ENCODE data around the gene LDLRAD3.

LDLRAD3 gene

DNA sequence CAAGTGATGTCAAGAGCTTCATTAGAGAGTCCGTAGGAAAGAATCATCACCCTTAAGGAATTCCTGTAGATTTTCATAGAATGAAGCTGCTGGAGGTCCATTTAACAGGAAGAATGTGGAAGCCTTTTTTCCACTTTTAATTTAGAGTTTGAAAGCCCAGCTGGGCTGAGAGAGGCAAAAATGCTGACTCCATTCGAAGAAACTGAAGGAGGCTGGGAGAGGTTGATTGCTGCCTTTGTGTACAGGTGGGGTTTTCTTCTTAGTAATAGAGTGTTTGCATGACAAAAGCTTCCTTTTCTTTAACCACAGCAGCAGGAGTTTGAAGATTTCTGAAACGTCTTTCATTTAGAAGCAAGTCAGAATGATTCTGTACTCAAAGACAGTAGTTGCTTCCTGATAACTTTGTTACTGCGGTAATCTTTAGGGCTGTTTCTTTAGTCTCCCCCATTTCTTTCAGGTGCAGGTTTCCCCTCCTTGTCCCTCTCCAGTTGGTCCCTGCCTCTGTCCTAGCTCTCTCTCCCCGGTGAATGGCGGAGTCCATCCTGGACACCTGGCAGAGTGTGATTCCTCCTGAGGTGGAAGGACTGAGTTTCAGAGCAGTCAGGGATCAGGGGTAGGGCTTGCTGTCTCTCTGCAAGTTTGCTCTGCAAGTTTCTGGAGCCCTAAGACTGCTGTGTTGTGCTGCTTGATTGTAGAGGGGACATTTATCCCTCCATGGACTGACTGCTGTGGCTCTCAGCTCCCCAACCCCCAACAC is 166.2 kb downstream of the LDLRAD3 start:
- Histone ChIP-seq H3K4me3 (ENCODE audit: low read depth in 1 of 2, low read length in 2 of 2) (no peak overlapping the region), H3K9me3 (ENCODE audit: insufficient read depth, low read length, severe bottlenecking) (no peaks in the 10 kb centered on the region), H3K9ac (ENCODE audit: low read depth, low read length) (no peak overlapping the region), H2AFZ (ENCODE audit: low read depth, low read length) (no peak overlapping the region), H3K79me2 (ENCODE audit: insufficient read depth, low read length) (no peaks in the 10 kb centered on the region), H3K4me2 (ENCODE audit: insufficient read depth, low read length) (no peak overlapping the region), H3K36me3 (ENCODE audit: insufficient read depth, low read length) (no peaks in the 10 kb centered on the region), H3K4me1 (ENCODE audit: insufficient read depth, low read length) (no peaks in the 10 kb centered on the region), H3K27ac (ENCODE audit: low read length) (no peak overlapping the region), H3K27me3 (ENCODE audit: insufficient read depth, low read length, poor library complexity) (peaks cover 2% of the 10 kb centered on the region), H4K20me1 (ENCODE audit: insufficient read depth, low read length) (no peaks in the 10 kb centered on the region)
- ATAC-seq (ENCODE audit: insufficient read depth, low read depth) (no peak), DNase-seq (no peak)
- TF ChIP-seq EZH2 (IDR thresholded peaks at IDR 0.05; ENCODE audit: borderline replicate concordance, low read depth, low read length, severe bottlenecking): no peak

DNA sequence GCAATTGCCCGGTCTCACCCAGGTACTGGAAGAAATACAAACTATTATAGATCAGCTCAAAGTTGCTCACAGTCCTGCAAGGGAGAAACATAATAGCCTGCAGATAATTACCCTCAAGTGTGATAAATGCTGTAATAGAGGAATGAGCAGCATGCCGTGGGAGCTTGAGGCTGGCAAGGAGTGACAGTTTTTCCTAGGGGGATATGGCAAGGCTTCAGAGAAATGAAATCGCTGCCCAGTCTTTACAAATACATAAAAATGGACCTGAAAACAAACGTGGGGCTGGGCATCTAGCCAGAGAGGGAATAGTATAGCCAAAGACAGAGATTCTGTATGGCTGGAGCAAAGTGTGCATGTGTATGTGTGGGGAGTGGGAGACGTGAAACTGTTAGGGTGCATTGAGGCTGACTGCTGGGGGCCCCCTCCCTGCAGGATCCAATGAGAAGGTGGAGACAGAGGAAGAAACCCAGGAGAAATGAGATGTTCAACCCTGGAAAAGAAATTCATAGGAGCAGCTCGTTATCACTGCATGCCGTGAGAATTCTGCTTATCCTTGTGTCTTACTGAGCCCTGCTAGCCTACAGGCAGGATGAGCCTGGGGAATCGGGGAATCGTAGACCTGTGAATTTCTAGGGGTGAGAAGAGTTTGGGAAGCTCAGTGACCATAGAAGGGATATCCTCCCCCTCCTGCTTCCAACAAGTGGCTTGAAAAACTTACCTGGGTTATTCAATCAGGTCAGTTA is 167.0 kb downstream of the LDLRAD3 start:
- Histone ChIP-seq H3K27me3 (ENCODE audit: insufficient read depth, low read length, poor library complexity) (peaks cover 2% of the 10 kb centered on the region), H3K36me3 (ENCODE audit: insufficient read depth, low read length) (no peaks in the 10 kb centered on the region), H3K27ac (ENCODE audit: low read length) (no peak overlapping the region), H3K9ac (ENCODE audit: low read depth, low read length) (no peak overlapping the region), H3K4me1 (ENCODE audit: insufficient read depth, low read length) (no peaks in the 10 kb centered on the region), H3K79me2 (ENCODE audit: insufficient read depth, low read length) (no peaks in the 10 kb centered on the region), H4K20me1 (ENCODE audit: insufficient read depth, low read length) (no peaks in the 10 kb centered on the region), H3K9me3 (ENCODE audit: insufficient read depth, low read length, severe bottlenecking) (no peaks in the 10 kb centered on the region), H2AFZ (ENCODE audit: low read depth, low read length) (no peak overlapping the region), H3K4me2 (ENCODE audit: insufficient read depth, low read length) (no peak overlapping the region), H3K4me3 (ENCODE audit: low read depth in 1 of 2, low read length in 2 of 2) (no peak overlapping the region)
- ATAC-seq (ENCODE audit: insufficient read depth, low read depth) (no peak), DNase-seq (no peak)
- TF ChIP-seq, protein P1, sequence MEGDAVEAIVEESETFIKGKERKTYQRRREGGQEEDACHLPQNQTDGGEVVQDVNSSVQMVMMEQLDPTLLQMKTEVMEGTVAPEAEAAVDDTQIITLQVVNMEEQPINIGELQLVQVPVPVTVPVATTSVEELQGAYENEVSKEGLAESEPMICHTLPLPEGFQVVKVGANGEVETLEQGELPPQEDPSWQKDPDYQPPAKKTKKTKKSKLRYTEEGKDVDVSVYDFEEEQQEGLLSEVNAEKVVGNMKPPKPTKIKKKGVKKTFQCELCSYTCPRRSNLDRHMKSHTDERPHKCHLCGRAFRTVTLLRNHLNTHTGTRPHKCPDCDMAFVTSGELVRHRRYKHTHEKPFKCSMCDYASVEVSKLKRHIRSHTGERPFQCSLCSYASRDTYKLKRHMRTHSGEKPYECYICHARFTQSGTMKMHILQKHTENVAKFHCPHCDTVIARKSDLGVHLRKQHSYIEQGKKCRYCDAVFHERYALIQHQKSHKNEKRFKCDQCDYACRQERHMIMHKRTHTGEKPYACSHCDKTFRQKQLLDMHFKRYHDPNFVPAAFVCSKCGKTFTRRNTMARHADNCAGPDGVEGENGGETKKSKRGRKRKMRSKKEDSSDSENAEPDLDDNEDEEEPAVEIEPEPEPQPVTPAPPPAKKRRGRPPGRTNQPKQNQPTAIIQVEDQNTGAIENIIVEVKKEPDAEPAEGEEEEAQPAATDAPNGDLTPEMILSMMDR (IDR thresholded peaks at IDR 0.05; ENCODE audit: borderline replicate concordance, extremely low read depth, low read length, poor library complexity, severe bottlenecking): no peak
- no peak for TF ChIP-seq EZH2 (IDR thresholded peaks at IDR 0.05; ENCODE audit: borderline replicate concordance, low read depth, low read length, severe bottlenecking)

DNA sequence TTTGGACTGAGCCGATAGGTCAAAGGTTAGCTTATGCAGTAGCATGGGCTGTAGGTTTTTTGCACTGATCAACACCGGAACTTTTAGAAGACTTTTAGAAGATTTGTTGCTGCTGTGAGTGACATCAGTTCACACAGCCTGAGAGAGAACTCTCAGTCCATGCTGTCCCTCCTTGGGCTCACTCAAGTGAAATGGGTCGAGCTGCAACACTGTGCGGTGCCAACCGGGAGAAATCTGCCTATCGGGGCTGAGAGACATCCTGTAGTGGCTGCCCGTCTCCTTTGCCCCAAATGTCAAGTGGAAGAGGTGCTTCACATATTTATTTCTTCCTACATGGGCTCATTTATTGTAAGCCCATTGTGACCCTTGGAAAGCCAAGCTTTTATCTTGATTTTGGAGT is 170.2 kb downstream of the LDLRAD3 start:
- Histone ChIP-seq H3K27me3 (ENCODE audit: insufficient read depth, low read length, poor library complexity) (peaks cover 2% of the 10 kb centered on the region), H3K4me3 (ENCODE audit: low read depth in 1 of 2, low read length in 2 of 2) (no peak overlapping the region), H3K4me1 (ENCODE audit: insufficient read depth, low read length) (no peaks in the 10 kb centered on the region), H3K9me3 (ENCODE audit: insufficient read depth, low read length, severe bottlenecking) (no peaks in the 10 kb centered on the region), H4K20me1 (ENCODE audit: insufficient read depth, low read length) (no peaks in the 10 kb centered on the region), H3K36me3 (ENCODE audit: insufficient read depth, low read length) (no peaks in the 10 kb centered on the region), H3K79me2 (ENCODE audit: insufficient read depth, low read length) (no peaks in the 10 kb centered on the region), H3K27ac (ENCODE audit: low read length) (no peak overlapping the region), H3K4me2 (ENCODE audit: insufficient read depth, low read length) (no peak overlapping the region), H3K9ac (ENCODE audit: low read depth, low read length) (no peak overlapping the region), H2AFZ (ENCODE audit: low read depth, low read length) (no peak overlapping the region)
- ATAC-seq (ENCODE audit: insufficient read depth, low read depth) (no peak), DNase-seq (no peak)
- TF ChIP-seq EZH2 (IDR thresholded peaks at IDR 0.05; ENCODE audit: borderline replicate concordance, low read depth, low read length, severe bottlenecking): no peak
- TF ChIP-seq, protein P1 (IDR thresholded peaks at IDR 0.05; ENCODE audit: borderline replicate concordance, extremely low read depth, low read length, poor library complexity, severe bottlenecking): no peak

DNA sequence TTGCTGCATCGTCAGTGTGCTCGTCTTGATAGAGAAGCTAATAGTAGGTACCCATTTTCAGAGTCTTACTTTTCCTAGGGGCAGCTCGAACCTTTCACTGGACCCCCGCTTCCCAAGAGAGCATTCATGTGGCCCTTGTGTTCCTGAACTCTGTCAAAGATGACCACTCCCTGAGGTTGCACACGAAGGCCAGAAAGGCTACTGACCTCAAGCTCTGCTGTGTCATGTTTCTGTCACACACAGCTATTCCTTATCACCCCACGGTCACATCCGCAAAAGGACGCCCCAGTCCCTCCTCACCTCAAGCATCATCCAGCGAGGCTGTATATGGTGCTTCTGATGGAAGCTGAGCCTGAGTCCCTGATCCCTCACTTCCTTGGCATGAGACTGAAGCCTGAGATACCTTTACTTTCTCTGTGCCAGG is 171.5 kb downstream of the LDLRAD3 start:
- no peak for TF ChIP-seq EZH2 (IDR thresholded peaks at IDR 0.05; ENCODE audit: borderline replicate concordance, low read depth, low read length, severe bottlenecking)
- TF ChIP-seq, protein P1 (IDR thresholded peaks at IDR 0.05; ENCODE audit: borderline replicate concordance, extremely low read depth, low read length, poor library complexity, severe bottlenecking): no peak
- H3K4me3 ChIP-seq (ENCODE audit: low read depth in 1 of 2, low read length in 2 of 2): no peak overlapping the region
- no peaks in the 10 kb centered on the region for H4K20me1 ChIP-seq (ENCODE audit: insufficient read depth, low read length)
- H3K9me3 ChIP-seq (ENCODE audit: insufficient read depth, low read length, severe bottlenecking): no peaks in the 10 kb centered on the region
- no peak for ATAC-seq (ENCODE audit: insufficient read depth, low read depth)
- no peak overlapping the region for H3K9ac ChIP-seq (ENCODE audit: low read depth, low read length)
- DNase-seq: no peak
- H3K4me1 ChIP-seq (ENCODE audit: insufficient read depth, low read length): no peaks in the 10 kb centered on the region
- H3K36me3 ChIP-seq (ENCODE audit: insufficient read depth, low read length): no peaks in the 10 kb centered on the region
- no peaks in the 10 kb centered on the region for H3K27me3 ChIP-seq (ENCODE audit: insufficient read depth, low read length, poor library complexity)
- H2AFZ ChIP-seq (ENCODE audit: low read depth, low read length): no peak overlapping the region
- no peaks in the 10 kb centered on the region for H3K79me2 ChIP-seq (ENCODE audit: insufficient read depth, low read length)
- no peak overlapping the region for H3K4me2 ChIP-seq (ENCODE audit: insufficient read depth, low read length)
- H3K27ac ChIP-seq (ENCODE audit: low read length): no peak overlapping the region

All from DND-41 (cell line).